NCI-H524 (cell line): ENCODE data around the gene MYADML2.
"Not testable (repeated sequence)": the region's sequence is repeated elsewhere in the genome, so short reads cannot be mapped to it uniquely, and the experiment has no call there.

ENCODE experiments used
- DNase-seq, 2 experiments: peaks; one replicate each; lab custom pipeline; 2025; lab: John Stamatoyannopoulos, UW

MYADML2 gene

GRCh38 chr17:81947189-81947588 lies at the start of gene MYADML2:
Gene MYADML2 (minus strand): TSS chr17:81947233. CDS start chr17:81941741, 5,492 bp downstream.
- no peak for DNase-seq

- no peak for DNase-seq
These were observed 49.3 kb upstream of the MYADML2 start for GRCh38 chr17:81996232-81996756.

- DNase-seq, result no peak
These were observed 48.6 kb upstream of the MYADML2 start for GRCh38 chr17:81995463-81996231.

GRCh38 chr17:81994593-81995462 lies 47.8 kb upstream of the MYADML2 start:
- no peak for DNase-seq

GRCh38 chr17:81993729-81994592 lies 46.9 kb upstream of the MYADML2 start:
- no peak for DNase-seq

- no peak for DNase-seq
These were observed 45.5 kb upstream of the MYADML2 start for GRCh38 chr17:81992306-81993102.

- no peak for DNase-seq
These were observed 44.8 kb upstream of the MYADML2 start for GRCh38 chr17:81991684-81992305.

GRCh38 chr17:81990836-81991683 lies 44.0 kb upstream of the MYADML2 start:
- no peak for DNase-seq

- no peak for DNase-seq
These were observed 40.2 kb upstream of the MYADML2 start for GRCh38 chr17:81987161-81987770.

GRCh38 chr17:81986606-81987005 lies 39.6 kb upstream of the MYADML2 start:
- DNase-seq, result no peak

GRCh38 chr17:81984773-81985410 lies 37.9 kb upstream of the MYADML2 start:
- DNase-seq, result no peak

GRCh38 chr17:81983639-81984373 lies 36.8 kb upstream of the MYADML2 start:
- no peak for DNase-seq

- DNase-seq, result no peak
These were observed 36.1 kb upstream of the MYADML2 start for GRCh38 chr17:81983011-81983638.

- not testable (repeated sequence) for DNase-seq
These were observed 34.5 kb upstream of the MYADML2 start for GRCh38 chr17:81981511-81981910.

GRCh38 chr17:81980707-81981343 lies 33.8 kb upstream of the MYADML2 start:
- DNase-seq, result no peak

- no peak for DNase-seq
These were observed 33.1 kb upstream of the MYADML2 start for GRCh38 chr17:81980122-81980521.
